NCI-H748 treated with DMSO at 0.1 percent for 48 hours (cell line): Measurements from ENCODE around the gene FBXO24.

Source experiments
- DNase-seq: peaks from one replicate; lab custom pipeline; 2025; lab: John Stamatoyannopoulos, UW

FBXO24 gene

GRCh38 chr7:100620804-100621203 is 34.7 kb downstream of the FBXO24 start:
- DNase-seq, result no peak

- DNase-seq, result no peak
Measured at GRCh38 chr7:100621554-100621953, 35.4 kb downstream of the FBXO24 start.

GRCh38 chr7:100623951-100624824 is 38.1 kb downstream of the FBXO24 start:
- DNase-seq, result no peak

GRCh38 chr7:100626055-100626454 is 39.9 kb downstream of the FBXO24 start:
- DNase-seq, result no peak

- DNase-seq, result peak; percentile 73
Measured at GRCh38 chr7:100626530-100627237, 40.6 kb downstream of the FBXO24 start.

GRCh38 chr7:100627238-100627549 is 41.1 kb downstream of the FBXO24 start:
- no peak for DNase-seq

- peak; percentile 5 for DNase-seq
Measured at GRCh38 chr7:100629117-100629716, 43.1 kb downstream of the FBXO24 start.

- no peak for DNase-seq
Measured at GRCh38 chr7:100630066-100630465, 43.9 kb downstream of the FBXO24 start.

GRCh38 chr7:100632951-100633717 is 47.0 kb downstream of the FBXO24 start:
- no peak for DNase-seq

- no peak for DNase-seq
Measured at GRCh38 chr7:100639995-100640516, 53.9 kb downstream of the FBXO24 start.

GRCh38 chr7:100640517-100641440 is 54.7 kb downstream of the FBXO24 start:
- DNase-seq, result no peak

- DNase-seq, result no peak
Measured at GRCh38 chr7:100641463-100641859, 55.3 kb downstream of the FBXO24 start, which contains the start of gene TFR2. Gene TFR2 (minus strand): TSS chr7:100641552. CDS start chr7:100641509, 43 bp downstream.

- no peak for DNase-seq
Measured at GRCh38 chr7:100641860-100642533, 55.9 kb downstream of the FBXO24 start.

GRCh38 chr7:100642534-100642907 is 56.4 kb downstream of the FBXO24 start:
- DNase-seq, result no peak

- DNase-seq, result no peak
Measured at GRCh38 chr7:100649826-100650565, 63.9 kb downstream of the FBXO24 start.
